H1 (cell line): ENCODE data around the gene NFIX. TPM values are rescaled to one million over a fixed set of nuclear protein-coding genes. Genes with fewer than 3 reads are reported as not detected.

Experiments used
- CHD1 ChIP-seq: IDR thresholded peaks from 2 replicates; pipeline ENCODE4 v1.6.1; 2012; ENCODE audit warnings: low read depth, low read length, improper control_type of control experiment
- NANOG ChIP-seq: IDR thresholded peaks from 2 replicates; pipeline ENCODE4 v1.6.1; 2011; ENCODE audit warnings: low read length, low read depth, mild to moderate bottlenecking, inconsistent platforms; ENCODE audit not compliant: insufficient read depth, poor library complexity, severe bottlenecking
- polyA plus RNA-seq, 7 experiments: library from polyadenylated mRNA; depleted of rRNA in 3 of 7; stranded (reverse) in 5 of 7; unstranded in 2 of 7; fragments of >200 nt in 5 of 7; fragments of 200-250 nt in 2 of 7; gene quantifications; 1 replicate in 5 of 7; 2 replicates in 1 of 7; 4 replicates in 1 of 7; pipeline versions ENCODE4 v1.2.1 to v1.2.3, GENCODE V29; 2011 to 2013; ENCODE audit warnings: missing spikeins in 2 of 7, mixed read lengths in 2 of 7
- total RNA-seq: library from RNA; stranded (reverse); fragmentation: NEBNext Ultra II Directional; extraction: Animal tissue kit (Norgen Biotek cat#: 25700); gene quantifications from 2 replicates; pipeline ENCODE4 v1.2.1, GENCODE V29; 2021

Gene NFIX
- total and polyA plus RNA-seq, 2 of the 8 experiments (the other 6 are each of a cell fraction or from before 2014, with no cell fraction given) = 0.03 to 0.20 TPM

DNA sequence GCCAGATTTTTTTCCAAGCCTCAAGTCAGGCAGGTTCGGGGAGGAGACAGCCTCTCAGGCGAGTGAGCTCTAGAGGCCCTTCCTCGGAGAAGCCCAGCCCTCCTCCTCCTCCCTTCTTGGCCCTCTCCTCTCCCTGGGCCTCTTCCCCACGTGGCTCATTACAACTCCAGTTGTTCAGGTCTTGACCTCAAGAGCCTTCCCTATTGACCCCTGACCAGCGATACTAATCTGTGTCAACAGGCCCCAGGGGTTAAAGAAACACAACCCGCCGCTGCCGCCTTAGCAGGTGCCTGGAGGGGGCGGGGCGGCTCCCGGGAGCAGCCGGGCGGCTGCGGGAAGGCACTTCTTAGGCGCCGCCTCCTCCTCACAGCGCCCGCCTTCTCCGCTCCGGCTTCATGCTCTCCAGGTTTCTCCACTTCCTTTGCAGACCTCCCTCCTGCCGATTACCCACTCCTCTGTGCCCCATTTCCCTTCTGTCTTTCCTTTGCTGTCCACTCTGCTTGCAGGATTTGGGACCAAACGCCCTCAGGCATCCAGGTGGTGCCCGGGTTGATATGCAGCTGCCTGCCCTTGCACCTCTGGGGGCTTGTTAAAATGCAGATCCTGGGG, 56.4 kb downstream of the NFIX start (continued):
- TF ChIP-seq NANOG (peak; percentile 42), CHD1 (no peak)
